GM18858 (cell line): Measurements from ENCODE around the gene DTNB.
"Not testable (repeated sequence)": the region's sequence is repeated elsewhere in the genome, so short reads cannot be mapped to it uniquely, and the experiment has no call there.

Experiments used
- ATAC-seq: cut with Tn5 transposase; IDR thresholded peaks from one replicate; pipeline ENCODE4 v1.9.1; 2021; ENCODE audit not compliant: unreplicated experiment

The DTNB gene

DNA sequence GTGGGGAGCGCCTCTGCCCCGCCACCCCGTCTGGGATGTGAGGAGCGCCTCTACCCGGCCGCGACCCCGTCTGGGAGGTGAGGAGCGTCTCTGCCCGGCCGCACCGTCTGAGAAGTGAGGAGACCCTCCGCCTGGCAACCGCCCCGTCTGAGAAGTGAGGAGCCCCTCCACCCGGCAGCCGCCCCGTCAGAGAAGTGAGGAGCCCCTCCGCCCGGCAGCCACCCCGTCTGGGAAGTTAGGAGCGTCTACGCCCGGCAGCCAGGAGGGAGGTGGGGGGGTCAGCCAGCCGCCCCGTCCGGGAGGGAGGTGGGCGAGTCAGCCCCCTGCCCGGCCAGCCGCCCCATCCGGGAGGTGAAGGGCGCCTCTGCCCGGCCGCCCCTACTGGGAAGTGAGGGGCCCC lies 39.6 kb downstream of the DTNB start:
- ATAC-seq, result not testable (repeated sequence)

DNA sequence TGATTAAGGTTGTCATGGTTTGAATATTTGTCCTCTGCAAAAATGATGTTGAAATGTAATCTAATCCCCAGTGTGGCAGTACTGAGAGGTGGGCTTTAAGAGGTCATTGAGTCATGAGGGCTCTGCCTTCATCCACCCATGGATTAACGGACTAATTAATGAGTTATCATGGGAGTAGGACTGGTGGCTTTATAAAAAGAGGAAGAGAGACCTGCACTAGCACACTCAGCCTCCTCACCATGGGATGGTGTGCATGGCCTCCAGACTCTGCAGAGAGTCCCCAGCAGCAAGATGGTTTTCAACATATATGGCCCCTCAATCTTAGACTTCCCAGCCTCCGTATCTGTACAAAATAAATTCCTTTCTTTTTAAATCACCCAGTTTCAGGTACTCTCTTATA lies 41.0 kb downstream of the DTNB start:
- no peak for ATAC-seq

DNA sequence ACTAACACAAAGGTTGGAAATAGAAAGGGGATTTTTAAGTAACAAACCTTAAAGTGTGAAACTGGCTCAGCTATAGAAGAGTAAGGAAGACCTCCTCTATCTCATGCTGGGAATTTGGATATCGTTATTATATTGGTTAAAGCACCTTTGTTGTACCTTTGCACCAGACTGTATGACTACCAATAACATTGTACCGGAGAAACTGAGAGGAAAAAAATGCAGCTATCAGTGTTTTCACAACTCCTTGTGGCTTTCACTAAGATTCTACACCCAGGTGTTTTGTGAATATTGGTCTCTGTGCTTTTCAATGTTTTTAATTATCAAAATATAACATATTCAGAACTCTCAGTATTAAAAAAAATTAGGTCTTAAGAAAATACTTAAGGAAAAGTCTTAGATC lies 48.7 kb downstream of the DTNB start:
- ATAC-seq, result no peak

DNA sequence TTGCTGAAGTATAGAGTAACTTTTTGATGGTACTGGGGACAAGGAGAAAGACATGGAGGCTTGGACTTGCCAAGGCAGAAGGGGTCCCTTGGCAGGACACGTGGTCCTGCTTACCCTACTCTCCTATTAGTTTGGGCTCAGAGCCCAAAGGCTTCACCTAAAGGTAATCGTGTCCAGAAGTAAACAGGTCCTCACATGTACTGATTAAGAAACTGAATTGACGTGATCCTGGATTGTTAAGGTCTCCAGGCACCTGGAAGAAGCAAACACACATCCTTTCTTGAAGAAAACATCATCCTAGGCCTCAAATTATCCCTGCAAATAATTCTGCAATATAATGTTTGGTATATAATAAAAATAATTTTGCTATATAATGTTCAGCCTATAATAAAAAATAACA lies 50.0 kb downstream of the DTNB start:
- ATAC-seq, result no peak

DNA sequence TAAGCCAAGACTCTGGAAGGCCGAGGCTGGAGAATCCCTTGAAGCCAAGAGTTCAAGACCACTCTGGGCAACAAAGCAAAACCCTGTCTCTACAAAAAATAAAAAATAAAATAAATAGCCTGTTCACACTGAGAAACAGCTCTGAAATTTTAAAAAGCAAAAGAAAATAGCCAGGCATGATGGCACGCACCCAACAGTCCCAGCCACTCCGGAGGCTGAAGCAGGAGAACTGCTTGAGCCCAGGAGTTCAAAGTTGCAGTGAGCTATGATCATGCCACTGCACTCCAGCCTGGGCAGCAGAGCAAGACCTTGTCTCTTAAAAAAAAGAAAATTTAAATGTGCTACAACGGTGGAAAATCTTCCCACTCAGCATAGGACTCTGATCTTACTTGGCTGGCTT lies 52.7 kb downstream of the DTNB start:
- ATAC-seq, result no peak

DNA sequence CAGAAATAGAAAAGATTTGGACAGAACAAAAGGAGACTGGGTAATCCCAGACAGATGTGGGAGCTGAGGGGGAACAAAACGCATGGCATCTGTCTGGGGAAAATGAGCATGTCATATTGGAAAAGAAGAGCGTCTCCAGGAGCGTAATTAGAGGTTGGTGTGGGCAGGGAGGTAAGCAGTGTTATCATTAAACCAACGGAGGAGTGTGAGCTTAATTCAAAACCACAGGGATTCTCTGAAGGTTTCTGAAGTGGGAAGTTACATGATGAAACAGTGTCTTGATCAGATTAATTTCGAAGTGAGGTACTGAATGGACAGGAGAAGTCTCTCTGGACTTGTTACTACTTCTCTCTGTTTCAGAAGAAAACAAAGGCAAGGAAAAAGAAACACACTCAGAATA lies 53.3 kb downstream of the DTNB start:
- no peak for ATAC-seq

DNA sequence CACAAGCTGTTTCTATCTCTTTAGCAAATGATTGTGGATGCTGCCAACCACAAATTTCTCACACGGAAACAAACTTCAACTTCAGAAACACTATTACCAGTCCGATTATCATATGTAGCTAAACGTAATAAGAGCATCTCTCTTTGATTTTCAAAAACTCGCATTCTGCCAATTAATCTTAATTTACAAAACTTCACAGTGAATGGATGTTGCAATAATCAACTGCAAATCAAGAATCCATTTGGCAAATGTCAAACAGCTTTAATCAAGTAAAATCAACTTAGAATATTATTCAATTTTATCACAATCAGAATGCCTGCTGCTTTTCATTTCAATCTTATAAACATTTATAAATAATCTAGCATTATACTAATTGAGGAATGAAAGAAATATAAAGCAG lies 54.2 kb downstream of the DTNB start:
- ATAC-seq, result no peak

DNA sequence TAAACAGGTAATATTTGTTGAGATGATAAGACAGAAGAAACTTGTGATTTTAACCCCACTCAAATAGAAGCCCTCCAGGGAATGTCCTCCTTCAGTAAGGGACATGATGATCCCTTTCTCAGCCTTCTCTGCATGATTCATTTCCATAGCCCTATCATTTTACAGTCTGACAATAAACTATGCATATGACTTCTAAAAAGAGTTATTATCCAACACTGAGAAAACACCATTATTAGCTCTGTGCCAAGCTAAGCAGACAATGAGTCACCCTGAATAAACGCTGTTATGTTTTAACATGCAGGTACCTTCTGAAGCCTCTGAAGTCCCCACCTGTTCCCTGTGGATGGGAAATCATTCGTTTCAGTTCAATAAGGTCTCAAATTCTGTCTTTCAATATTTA lies 54.7 kb downstream of the DTNB start:
- ATAC-seq, result no peak

DNA sequence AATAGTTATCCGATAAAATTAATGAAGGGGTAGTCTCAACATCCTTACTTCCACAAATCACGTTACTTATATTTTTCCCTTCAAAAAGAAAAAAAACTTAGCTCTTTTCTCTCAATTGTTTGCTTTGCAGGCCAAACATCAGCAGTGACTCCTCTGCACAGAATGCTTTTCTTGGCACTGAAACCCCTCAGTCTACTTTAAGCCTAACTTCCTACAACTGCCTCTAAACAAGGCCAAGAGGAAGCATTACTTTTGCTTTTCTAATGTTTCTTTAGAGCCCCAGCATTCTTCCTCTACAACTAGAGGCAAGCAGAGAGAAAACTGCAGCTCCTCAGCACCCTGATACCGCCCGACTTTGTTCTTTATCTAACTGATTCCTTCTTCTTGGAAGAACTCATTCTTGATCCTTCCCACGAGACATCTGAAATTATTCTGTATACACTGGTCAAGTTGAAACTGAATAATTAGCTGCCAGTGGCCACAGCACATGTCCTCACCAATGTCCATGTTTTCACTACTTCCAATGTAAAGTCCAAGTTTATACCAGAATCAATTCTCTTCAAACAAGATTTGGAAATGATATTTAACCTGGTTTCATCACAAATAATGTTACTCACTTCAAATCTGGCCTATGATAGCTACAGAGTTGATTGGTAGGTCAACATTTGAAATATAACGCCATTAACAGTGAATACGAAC lies 55.3 kb downstream of the DTNB start:
- no peak for ATAC-seq

DNA sequence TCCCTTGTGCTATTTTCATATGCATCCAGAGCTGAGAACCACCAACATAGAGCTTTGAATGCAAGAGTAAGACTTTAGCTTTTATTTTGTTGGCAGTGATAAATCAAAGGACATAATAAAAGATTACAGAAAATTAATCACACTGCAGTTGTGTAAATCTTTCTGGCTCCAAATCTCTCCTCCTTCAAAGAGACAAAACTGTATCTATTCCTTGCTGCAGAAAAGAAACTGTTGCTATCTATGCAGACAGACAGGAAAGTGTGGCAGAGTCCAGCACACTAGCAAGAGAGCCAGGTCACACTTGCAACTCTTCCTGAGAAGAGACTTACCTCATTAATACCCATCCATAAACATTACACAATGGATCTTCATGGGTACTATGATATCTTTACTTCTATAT lies 57.5 kb downstream of the DTNB start:
- no peak for ATAC-seq

DNA sequence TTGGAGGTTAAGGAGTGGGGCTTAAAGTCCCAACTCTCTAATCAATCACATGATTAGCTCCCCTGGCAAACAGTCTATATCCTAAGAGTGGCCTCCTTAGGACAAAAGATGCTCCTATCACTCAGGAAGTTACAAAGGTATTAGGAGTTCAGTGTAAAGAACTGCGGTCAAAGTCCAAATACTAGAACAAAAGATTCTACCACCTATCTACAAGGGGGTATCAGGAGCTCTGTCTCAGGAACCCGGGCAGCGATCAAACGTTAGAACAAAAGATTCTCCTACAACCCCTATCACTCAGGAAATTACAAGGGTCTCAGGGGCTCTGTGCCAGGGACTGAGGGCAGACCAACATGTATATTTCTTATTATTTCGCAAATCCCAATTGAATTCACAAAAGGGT lies 58.0 kb downstream of the DTNB start:
- no peak for ATAC-seq

DNA sequence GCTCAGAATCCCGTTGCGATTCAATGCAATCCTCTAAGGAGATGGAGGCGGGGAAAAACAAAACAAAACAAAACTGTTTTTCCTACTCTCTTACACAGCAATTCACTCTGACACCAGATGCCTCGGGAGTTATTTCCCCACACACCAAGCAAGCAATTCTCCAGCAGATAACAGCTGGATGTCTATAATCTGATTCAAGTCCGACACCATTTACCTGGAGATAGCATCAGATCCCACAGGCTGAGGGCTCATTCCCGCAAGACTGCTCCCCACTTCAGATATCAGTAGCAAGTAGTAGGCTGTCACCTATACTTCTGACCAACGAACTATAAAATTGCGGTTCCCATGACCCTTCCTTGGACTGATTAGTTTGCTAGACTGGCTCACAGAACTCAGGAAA lies 58.7 kb downstream of the DTNB start:
- ATAC-seq, result no peak

DNA sequence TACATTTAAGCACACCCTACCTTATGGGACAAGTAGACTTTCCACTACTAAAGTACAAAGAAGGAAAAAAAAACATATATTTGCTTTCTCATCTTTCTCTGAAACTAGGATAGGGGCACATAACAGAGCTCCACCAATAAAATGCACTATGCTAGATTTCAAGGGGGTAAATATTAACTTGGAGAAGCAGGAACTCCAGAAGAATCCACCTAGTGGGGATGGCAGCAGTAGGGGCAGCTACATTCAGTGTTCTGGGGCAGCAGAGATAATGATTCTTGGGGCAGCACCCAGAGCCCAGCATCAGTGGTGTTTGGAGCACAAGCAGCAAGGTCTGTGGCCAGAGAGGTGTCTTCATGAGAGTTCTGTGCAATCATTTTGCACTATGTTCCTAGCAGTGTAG lies 64.7 kb downstream of the DTNB start:
- no peak for ATAC-seq

DNA sequence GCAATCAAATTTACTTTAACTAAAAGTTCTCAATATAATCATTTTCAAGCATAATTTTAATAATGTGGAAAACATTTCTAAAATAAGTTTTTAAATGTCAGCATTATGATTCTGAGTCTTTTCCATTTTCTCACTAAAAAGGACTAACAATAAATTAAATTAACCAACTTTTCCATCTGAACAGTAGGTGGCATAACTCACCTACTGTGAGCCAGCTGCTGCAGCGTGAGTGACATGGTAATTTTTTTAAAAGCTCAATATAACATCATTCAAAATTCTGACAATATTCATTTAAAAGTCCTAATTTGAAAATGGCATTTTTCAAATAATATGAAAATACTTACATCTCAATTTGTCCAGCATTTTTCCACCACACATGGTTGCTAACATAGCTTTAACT lies 66.5 kb downstream of the DTNB start:
- no peak for ATAC-seq

DNA sequence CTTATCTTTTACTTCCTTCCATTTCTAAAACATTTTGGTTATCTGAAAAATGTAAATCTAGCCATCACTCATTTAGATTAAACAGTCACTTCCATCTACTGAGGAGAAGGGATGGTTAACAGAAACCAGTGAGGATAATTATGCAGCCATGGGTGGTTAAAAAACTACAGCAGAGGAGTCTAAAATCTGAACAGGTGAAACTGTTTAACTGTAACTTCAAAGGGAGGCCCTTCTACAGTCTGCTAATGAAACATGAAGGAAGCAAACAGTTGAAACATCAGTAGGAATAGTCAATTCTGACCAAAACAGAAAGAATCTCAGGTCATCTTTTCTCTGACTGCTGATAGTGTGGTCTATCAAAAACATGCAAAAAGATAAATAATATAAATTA lies 71.0 kb downstream of the DTNB start:
- no peak for ATAC-seq

DNA sequence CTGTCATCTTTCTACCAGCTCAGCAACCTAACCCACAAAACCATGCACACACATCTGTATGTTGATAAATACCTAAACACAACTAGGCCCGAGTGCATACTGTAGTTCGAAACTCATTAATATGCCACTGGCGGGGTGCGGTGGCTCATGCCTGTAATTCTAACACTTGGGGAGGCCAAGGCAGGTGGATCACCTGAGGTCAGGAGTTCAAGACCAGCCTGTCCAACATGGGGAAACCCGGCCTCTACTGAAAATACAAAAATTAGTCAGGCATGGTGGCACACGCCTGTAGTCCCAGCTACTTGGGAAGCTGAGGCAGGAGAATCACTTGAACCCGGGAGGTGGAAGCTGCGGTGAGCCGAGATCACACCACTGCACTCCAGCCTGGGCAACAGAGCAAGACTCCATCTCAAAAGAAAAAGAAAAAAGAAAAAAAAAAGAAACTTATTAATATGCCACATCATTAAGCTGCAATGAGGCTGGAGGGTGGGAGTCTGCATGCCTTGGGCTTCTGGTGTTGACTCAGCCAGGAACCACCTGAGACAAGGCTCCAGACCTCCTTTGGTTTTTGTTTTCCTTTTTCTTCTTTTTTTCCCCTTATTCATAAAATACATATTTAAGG lies 71.6 kb downstream of the DTNB start:
- not testable (repeated sequence) for ATAC-seq

DNA sequence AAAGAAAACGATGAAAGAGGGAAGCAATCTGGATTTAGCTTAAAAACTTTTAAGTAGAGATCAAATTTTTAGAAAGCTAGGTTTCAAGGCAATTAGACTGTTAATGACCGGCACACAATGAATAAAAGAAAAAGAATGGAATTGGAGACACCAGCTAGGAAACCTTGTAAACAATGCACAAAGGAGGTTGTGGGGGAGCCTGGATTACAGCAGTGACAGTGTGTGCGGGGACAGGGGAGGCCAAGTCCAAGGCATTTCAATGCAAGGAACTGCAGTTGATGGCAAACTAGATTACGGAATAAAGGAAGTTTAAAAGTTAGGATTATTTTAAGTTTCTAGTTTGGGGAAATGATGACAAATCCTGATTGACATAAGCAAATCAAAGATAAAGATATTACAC lies 74.5 kb downstream of the DTNB start:
- ATAC-seq, result no peak

DNA sequence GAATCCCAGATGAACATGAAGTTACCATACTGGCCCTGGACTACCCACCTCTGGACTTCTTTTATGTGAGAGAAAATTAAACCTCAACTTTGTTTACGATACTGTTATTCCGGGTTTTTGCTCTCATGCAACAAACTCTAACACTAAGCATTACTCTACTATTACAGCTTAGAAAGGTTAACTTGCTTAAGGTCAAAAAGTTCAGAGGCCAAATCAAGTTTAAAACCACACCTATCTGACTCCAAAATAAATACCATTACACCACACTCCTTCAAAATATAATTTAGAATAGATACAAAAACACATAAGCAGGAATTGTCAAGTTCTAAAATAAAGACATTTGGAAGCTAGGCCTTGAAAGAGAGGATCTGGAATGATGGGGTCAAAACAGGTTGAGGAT lies 75.0 kb downstream of the DTNB start:
- no peak for ATAC-seq

DNA sequence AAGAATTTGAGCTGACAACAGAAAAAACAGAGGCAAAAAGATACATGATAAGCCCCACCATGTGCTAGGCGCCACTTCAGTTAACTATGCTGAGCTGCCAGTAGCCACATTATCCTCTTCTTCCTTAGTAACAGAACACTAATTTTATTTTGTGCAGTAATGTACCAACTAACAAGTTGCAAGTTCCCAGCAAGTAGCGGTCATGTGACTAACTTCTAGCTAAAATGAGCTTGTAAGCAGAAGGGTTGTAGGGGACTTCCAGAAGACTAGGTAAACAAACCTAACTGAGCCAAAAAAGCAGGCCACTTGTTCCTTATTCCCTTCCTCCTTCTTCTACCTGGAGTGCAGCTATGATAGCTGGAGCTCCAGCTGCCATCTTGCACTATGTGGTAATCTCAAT lies 75.5 kb downstream of the DTNB start:
- ATAC-seq, result no peak

DNA sequence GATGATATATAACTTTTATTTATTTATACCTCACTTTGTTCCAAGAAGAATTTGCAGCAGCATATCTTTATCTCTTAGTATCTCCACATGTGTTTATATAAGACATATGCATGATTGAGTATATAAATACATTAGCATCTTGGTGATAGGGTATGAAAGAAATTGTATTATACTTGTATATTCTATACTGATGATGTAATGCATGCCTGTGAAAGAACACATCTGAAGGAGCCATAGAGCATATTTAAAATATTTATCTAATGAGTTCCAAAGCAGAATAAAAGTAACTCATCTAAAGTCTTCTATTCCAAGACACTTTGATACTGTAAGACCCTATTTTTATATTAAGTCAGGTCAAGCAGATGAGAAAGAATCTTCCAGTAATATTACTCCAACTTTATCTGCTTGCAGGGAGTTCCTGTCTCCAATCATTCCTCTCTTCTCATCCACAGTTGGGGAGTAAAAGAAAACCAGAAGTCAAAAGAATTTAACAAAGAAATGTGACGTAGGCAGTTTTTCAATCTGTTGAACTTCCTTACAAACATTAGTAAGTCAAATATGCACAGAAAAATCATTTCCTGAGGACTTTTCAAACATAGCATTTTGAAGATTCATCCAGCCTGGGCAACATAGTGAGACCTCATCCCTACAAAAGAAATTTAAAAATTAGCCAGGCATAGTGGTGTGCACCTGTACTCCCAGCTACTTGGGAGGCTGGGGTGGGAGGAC lies 76.7 kb downstream of the DTNB start:
- no peak for ATAC-seq

DNA sequence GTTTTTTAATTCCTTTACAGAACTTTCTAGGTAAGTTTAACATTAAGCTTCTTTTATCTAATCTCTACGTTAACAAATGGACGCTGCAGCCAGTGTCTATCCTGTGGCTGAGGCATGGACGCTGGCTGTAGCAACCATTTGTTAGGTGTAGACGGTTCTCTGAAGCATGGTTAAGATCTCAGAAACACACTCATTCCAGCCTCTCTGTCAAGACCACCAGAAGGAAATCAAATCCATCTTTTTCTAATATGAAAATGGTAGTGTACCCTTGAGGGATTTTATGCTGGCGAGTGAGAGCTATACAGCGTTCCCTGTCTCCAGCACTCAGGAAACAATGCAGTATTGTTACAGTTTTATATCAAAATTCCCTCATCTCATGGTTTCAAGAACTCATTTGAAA lies 78.0 kb downstream of the DTNB start:
- ATAC-seq, result no peak

DNA sequence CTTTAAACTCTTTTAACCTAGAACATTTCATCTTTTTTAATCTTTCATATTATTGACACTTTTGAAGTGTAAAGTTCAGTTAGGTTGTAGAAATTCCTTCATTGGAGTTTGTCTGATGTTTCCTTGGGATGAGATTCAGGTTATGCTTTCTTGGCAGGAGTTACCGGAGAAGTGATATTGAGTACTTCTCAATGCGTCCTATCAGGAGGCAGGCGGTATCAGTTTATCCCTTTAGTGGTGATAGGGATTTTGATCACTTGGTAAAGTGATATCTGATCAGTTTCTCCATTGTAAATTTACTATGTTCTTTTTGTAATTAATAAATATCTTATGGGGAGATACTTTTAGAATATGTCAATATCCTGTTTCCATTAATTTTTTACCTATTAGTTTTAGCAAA lies 78.4 kb downstream of the DTNB start:
- no peak for ATAC-seq
